Measurements from ENCODE around the gene RHBDL1.

RHBDL1 gene

GRCh38 chr16:722835-723633 is 47.6 kb downstream of the RHBDL1 start:
- Mint-ChIP-seq H3K27ac (peak overlapping the region; percentile 45), H3K36me3 (no peaks in the 10 kb centered on the region), H3K4me3 (no peak overlapping the region), H3K4me1 (peaks cover 22% of the 10 kb centered on the region), H3K27me3 (peaks cover 70% of the 10 kb centered on the region), H3K9me3 (no peaks in the 10 kb centered on the region)
- no peak for DNase-seq
- CTCF ChIA-PET: interaction anchor here (2.0 kb wide), 1 partner anchor 11 kb away, joined by 9 read pairs; no protein-coding TSS in a partner anchor

- no peak for DNase-seq
- peaks cover 22% of the 10 kb centered on the region for H3K4me1 Mint-ChIP-seq
- no peak overlapping the region for H3K27ac Mint-ChIP-seq
- CTCF ChIA-PET: interaction anchor here (2.0 kb wide), 1 partner anchor 11 kb away, joined by 9 read pairs; no protein-coding TSS in a partner anchor
- no peaks in the 10 kb centered on the region for H3K9me3 Mint-ChIP-seq
- no peaks in the 10 kb centered on the region for H3K36me3 Mint-ChIP-seq
- H3K4me3 Mint-ChIP-seq: no peak overlapping the region
- H3K27me3 Mint-ChIP-seq: peaks cover 64% of the 10 kb centered on the region
These were observed 48.2 kb downstream of the RHBDL1 start for GRCh38 chr16:723695-724094.

- H3K4me1 Mint-ChIP-seq: peaks cover 18% of the 10 kb centered on the region
- no peak overlapping the region for H3K27ac Mint-ChIP-seq
- no peaks in the 10 kb centered on the region for H3K9me3 Mint-ChIP-seq
- peaks cover 57% of the 10 kb centered on the region for H3K27me3 Mint-ChIP-seq
- no peak for DNase-seq
- H3K4me3 Mint-ChIP-seq: no peak overlapping the region
- CTCF ChIA-PET: interaction anchor here (0.5 to 3.2 kb wide), 5 partner anchors 12 to 32 kb away, joined by 3 to 10 read pairs (median 3); no protein-coding TSS in a partner anchor
- no peaks in the 10 kb centered on the region for H3K36me3 Mint-ChIP-seq
These were observed 48.9 kb downstream of the RHBDL1 start for GRCh38 chr16:724188-725040.

- Mint-ChIP-seq H3K36me3 (no peaks in the 10 kb centered on the region), H3K27ac (no peak overlapping the region), H3K9me3 (no peaks in the 10 kb centered on the region), H3K4me3 (no peak overlapping the region), H3K27me3 (peaks cover 53% of the 10 kb centered on the region), H3K4me1 (peaks cover 13% of the 10 kb centered on the region)
- CTCF ChIA-PET: interaction anchor here (0.5 to 3.2 kb wide), 5 partner anchors 10 to 31 kb away, joined by 3 to 10 read pairs (median 3); partner anchors contain the start of gene METRN
- no peak for DNase-seq
These were observed 49.5 kb downstream of the RHBDL1 start for GRCh38 chr16:725041-725376.

- peaks cover 47% of the 10 kb centered on the region for H3K27me3 Mint-ChIP-seq
- H3K4me1 Mint-ChIP-seq: peaks cover 7% of the 10 kb centered on the region
- DNase-seq: no peak
- H3K4me3 Mint-ChIP-seq: no peak overlapping the region
- H3K27ac Mint-ChIP-seq: no peak overlapping the region
- CTCF ChIA-PET: interaction anchor here (1.0 to 3.2 kb wide), 5 partner anchors 10 to 18 kb away, joined by 3 to 10 read pairs (median 4); partner anchors contain the start of gene METRN
- H3K9me3 Mint-ChIP-seq: no peaks in the 10 kb centered on the region
- no peaks in the 10 kb centered on the region for H3K36me3 Mint-ChIP-seq
These were observed 50.2 kb downstream of the RHBDL1 start for GRCh38 chr16:725463-726187.

GRCh38 chr16:726188-726437 is 50.6 kb downstream of the RHBDL1 start:
- peak overlapping the region; percentile 70 for H3K4me3 Mint-ChIP-seq
- no peaks in the 10 kb centered on the region for H3K9me3 Mint-ChIP-seq
- H3K27ac Mint-ChIP-seq: no peak overlapping the region
- CTCF ChIA-PET: interaction anchor here (1.0 to 3.2 kb wide), 3 partner anchors 10 to 14 kb away, joined by 4 to 10 read pairs (median 6); partner anchors contain the start of gene METRN
- DNase-seq: no peak
- H3K4me1 Mint-ChIP-seq: peaks cover 7% of the 10 kb centered on the region
- H3K36me3 Mint-ChIP-seq: no peaks in the 10 kb centered on the region
- peaks cover 46% of the 10 kb centered on the region for H3K27me3 Mint-ChIP-seq

- H3K27me3 Mint-ChIP-seq: peaks cover 43% of the 10 kb centered on the region
- H3K27ac Mint-ChIP-seq: no peak within 1 kb of the TSS
- peak; percentile 79 for DNase-seq
- peak within 1 kb of the TSS; percentile 70 for H3K4me3 Mint-ChIP-seq
- CTCF ChIA-PET: interaction anchor here (1.0 to 3.2 kb wide), 3 partner anchors 9 to 14 kb away, joined by 4 to 10 read pairs (median 6); partner anchors contain the start of gene METRN
- H3K4me1 Mint-ChIP-seq: peaks cover 7% of the 10 kb centered on the region
- no peaks in the 10 kb centered on the region for H3K9me3 Mint-ChIP-seq
- H3K36me3 Mint-ChIP-seq: no peaks in the 10 kb centered on the region
These were observed 51.2 kb downstream of the RHBDL1 start, which contains the start of the genes CCDC78 and HAGHL for GRCh38 chr16:726438-727290. Gene CCDC78, minus strand, starts transcription at chr16:726443. Its CDS starts 76 bp downstream, at chr16:726367. Gene HAGHL, plus strand, starts transcription at chr16:727106. Its CDS starts 404 bp downstream, at chr16:727510.

GRCh38 chr16:727291-727977 is 52.0 kb downstream of the RHBDL1 start:
- Mint-ChIP-seq H3K27me3 (peaks cover 36% of the 10 kb centered on the region), H3K4me3 (peak overlapping the region; percentile 44), H3K36me3 (no peaks in the 10 kb centered on the region), H3K27ac (no peak overlapping the region), H3K4me1 (peaks cover 7% of the 10 kb centered on the region), H3K9me3 (no peaks in the 10 kb centered on the region)
- DNase-seq: peak; percentile 56
- CTCF ChIA-PET: interaction anchor here (3.2 kb wide), 1 partner anchor 15 kb away, joined by 10 read pairs; no protein-coding TSS in a partner anchor
